GM19467 (cell line): Measurements from ENCODE around the gene REM2.
A peak's percentile ranks its signal among the peaks of the same experiment; 100 is the strongest.

Experiments used
- ATAC-seq: cut with Tn5 transposase; IDR thresholded peaks from one replicate; pipeline ENCODE4 v1.9.1; 2021; ENCODE audit warnings: mild to moderate bottlenecking, moderate library complexity; ENCODE audit not compliant: unreplicated experiment

Gene REM2

DNA sequence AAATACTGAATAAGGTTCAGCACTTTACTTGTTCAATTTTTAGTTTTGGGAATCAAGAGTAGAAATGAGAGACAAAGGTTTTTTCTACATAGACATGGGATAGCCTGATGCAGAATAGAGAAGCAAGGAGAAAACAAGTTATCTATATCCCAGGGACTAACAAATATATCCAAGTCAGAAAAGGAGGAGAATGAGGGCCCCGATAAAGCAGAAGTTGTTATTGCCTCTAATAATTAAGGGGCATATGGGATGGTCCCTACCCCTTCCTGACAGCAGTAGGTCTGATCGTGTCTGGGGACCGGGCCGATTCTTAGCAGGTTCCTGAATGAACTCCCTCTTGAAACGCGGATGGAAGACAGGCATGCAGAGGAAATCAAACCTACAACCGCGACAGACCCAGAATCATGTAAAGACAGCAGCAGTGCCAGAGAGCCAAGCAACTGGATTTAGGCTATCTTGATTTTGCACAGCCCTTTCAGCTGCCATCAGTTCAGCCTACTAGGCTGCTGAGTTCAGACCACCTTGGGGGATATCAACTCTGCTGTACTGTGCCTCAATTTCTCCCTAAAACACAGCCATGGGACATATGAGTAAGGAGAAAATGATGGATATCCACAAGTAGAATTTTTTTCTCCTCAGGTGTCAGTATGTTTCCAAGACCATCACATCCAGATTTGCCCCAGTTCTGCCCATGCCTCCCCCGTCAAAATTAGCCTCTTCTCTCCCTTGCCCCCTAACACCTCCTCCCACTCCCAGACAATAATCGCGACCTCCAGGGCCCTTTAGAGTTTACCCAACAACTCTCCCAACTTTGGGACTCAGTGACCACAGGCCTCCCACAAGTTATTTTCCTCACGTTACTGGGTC, 45.4 kb downstream of the REM2 start:
- no peak for ATAC-seq

DNA sequence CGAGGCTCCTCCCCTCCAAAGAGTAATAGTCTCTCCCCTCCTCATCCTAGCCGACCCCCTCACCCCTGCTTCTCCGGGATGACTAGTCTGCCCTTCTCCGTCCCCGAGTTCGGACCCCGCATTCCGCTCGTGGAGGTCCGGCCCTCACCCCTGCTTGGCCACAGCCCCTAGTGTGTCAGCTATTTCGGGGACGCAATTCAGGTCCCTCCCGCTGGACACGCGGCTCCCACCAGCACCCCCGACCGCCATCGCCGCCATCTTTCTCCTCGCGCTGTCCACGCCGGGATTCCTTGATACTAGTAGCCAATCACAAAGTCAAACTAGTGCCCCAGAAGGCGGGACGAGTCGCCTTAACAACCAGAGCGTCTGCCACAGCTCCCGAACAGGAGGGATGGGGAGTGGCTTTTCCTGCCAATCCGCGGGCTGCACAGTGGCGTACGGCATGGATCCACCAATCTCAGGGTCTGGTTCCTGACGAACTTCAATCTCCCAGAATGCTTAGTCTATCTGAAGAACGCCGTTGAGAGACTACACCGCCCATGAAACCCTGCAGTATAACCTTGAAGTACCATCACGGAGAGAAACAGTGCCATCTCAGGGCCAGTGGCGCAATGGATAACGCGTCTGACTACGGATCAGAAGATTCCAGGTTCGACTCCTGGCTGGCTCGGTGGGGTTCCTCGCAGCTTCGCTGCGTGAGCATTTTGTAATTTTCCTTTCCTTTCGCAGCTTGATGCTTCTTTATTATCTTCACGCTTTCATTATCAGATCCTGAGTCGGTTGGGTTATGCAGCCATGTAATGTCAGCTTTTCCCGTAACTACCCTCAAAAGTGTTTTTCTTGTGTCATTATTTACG, 46.3 kb downstream of the REM2 start, which contains the start of gene PRMT5:
Gene PRMT5 (minus strand): TSS at position 273 of the 857 bp plus-strand sequence. CDS start 15 bp downstream, at position 258.
- peak; percentile 91 for ATAC-seq

DNA sequence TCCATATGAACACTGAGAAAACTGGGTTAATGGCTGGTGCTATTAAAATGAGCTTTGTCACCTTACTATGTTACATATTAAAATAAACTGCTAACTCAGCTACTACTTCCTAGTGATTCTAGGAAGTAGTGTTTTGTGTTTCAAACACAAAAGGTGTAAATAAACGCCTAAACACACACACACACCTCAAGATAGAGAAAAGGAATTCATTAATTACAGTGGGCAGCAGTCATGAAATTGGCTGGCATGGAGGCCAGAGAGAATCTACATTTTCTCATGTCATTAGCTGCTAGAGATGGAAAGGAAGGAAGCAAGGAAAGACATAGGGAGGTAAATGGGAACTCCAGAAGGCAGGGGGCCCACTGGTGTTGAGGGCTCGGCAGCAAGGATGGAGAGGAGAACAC, 46.9 kb downstream of the REM2 start:
- no peak for ATAC-seq

DNA sequence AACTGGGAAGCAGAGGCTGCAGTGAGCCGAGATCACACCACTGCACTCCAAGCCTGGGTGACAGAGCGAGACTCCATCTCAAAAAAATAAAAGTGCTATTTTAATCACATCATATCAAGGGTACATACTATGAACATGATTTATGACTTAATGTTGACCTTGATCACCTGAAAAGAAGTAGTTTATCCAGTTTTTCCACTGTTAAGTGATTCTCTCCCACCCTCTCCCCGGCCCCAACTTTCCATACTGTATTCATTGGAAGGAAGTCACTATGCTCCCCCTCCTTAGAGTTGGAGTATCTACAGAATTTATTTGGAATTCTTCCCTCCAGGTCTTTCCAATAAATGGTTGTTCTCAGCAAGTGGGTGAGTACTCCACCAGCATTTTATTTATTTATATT, 49.1 kb downstream of the REM2 start:
- no peak for ATAC-seq

DNA sequence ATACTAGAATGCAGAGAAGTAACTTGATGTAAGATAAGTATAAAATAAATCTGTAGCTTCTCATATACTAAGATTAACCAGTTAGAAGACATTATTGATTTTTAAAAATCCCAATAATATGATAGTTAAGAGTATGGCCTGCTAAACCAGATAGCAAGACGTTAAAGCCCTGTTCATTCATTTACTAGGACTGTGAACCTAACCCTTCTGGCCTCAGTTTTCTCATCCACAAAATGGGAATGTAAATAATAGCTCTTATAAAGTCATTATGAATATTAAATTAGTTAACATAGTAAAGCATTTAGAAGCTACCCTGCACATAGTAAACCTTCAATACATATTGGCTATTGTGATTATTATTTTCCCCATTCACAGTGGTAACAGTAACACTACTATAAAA, 52.1 kb downstream of the REM2 start:
- ATAC-seq = no peak
